GM21717 (cell line): ENCODE data around the gene RFX1.
"Not testable (repeated sequence)": the region's sequence is repeated elsewhere in the genome, so short reads cannot be mapped to it uniquely, and the experiment has no call there.

Experiments
- ATAC-seq: cut with Tn5 transposase; IDR thresholded peaks from one replicate; pipeline ENCODE4 v1.9.1; 2021; ENCODE audit warnings: mild to moderate bottlenecking, moderate library complexity; ENCODE audit not compliant: unreplicated experiment

The RFX1 gene

GRCh38 chr19:13938301-13939064 is 67.6 kb downstream of the RFX1 start, which contains the start of gene PODNL1:
Gene PODNL1, minus strand, starts transcription at chr19:13938417. Its CDS starts 236 bp downstream, at chr19:13938181.
- ATAC-seq, result no peak

- no peak for ATAC-seq
These were observed 68.4 kb downstream of the RFX1 start for GRCh38 chr19:13937479-13938300.

GRCh38 chr19:13935765-13936510 is 70.2 kb downstream of the RFX1 start:
- no peak for ATAC-seq

- no peak for ATAC-seq
These were observed 71.4 kb downstream of the RFX1 start for GRCh38 chr19:13934785-13935109.

- ATAC-seq, result no peak
These were observed 73.2 kb downstream of the RFX1 start for GRCh38 chr19:13932911-13933393.

GRCh38 chr19:13932149-13932637 is 73.9 kb downstream of the RFX1 start:
- no peak for ATAC-seq

GRCh38 chr19:13931391-13932148 is 74.5 kb downstream of the RFX1 start:
- no peak for ATAC-seq

- no peak for ATAC-seq
These were observed 75.7 kb downstream of the RFX1 start for GRCh38 chr19:13930402-13930801.

GRCh38 chr19:13929956-13930355 is 76.2 kb downstream of the RFX1 start:
- ATAC-seq, result no peak

GRCh38 chr19:13929340-13929739 is 76.8 kb downstream of the RFX1 start:
- no peak for ATAC-seq

GRCh38 chr19:13926715-13927114 is 79.4 kb downstream of the RFX1 start:
- no peak for ATAC-seq

- ATAC-seq, result no peak
These were observed 80.1 kb downstream of the RFX1 start for GRCh38 chr19:13926010-13926409.

GRCh38 chr19:13923194-13923987 is 82.7 kb downstream of the RFX1 start:
- ATAC-seq, result no peak

GRCh38 chr19:13922118-13922517 is 84.0 kb downstream of the RFX1 start:
- ATAC-seq, result not testable (repeated sequence)

- ATAC-seq, result no peak
These were observed 85.0 kb downstream of the RFX1 start for GRCh38 chr19:13920940-13921747.

- no peak for ATAC-seq
These were observed 85.6 kb downstream of the RFX1 start for GRCh38 chr19:13920524-13920923.

GRCh38 chr19:13918726-13919411 is 87.3 kb downstream of the RFX1 start:
- ATAC-seq, result no peak

GRCh38 chr19:13917888-13918406 is 88.2 kb downstream of the RFX1 start:
- no peak for ATAC-seq
